Endothelial cell of umbilical vein (primary cell): ENCODE results near the gene ARF1. TPM values are rescaled to one million over a fixed set of nuclear protein-coding genes. Genes with fewer than 3 reads are reported as not detected.

Experiments
- BruUV-seq: library from RNA; stranded (reverse); fragments of 400-500 nt; replicated peaks from 2 replicates; lab custom pipeline; 2021; lab: Mats Ljungman, UMichigan
- CTCF ChIA-PET: fragments of 300-600, 350-600 bp; sonication (Branson Sonifier 250); formaldehyde crosslinking; loops from one replicate; lab custom pipeline; 2021; ENCODE audit warnings: antibody characterized with exemption, inconsistent platforms; lab: Charles Lee
- POLR2A ChIA-PET: fragments of 300-600, 350-600 bp; sonication (Branson Sonifier 250); formaldehyde crosslinking; loops from one replicate; lab custom pipeline; 2021; ENCODE audit warnings: antibody characterized with exemption, inconsistent platforms; lab: Charles Lee
- DNase-seq: peaks from one replicate; pipeline ENCODE4 v3.0.0-alpha.2; 2011; ENCODE audit warnings: low read depth, low spot score
- FAIRE-seq: peaks from 2 replicates; lab custom pipeline; 2011; peaks lifted over from hg19 to GRCh38; lab: Jason Lieb, UNC
- H2AFZ ChIP-seq: 2 replicates; pipeline ENCODE4 v1.6.0; 2012; ENCODE audit warnings: low read depth, low read length, control low read depth, inconsistent platforms
- H3K27ac ChIP-seq: 2 replicates; pipeline ENCODE4 v1.5.1; 2011; ENCODE audit warnings: low read depth, mild to moderate bottlenecking, control low read depth, low read length, moderate library complexity; ENCODE audit not compliant: insufficient read depth
- H3K27me3 ChIP-seq, 2 experiments: 2 replicates each; pipeline versions ENCODE4 v1.6.0 to v1.6.1; 2011; ENCODE audit warnings: low read length in 2 of 2, mixed read lengths in 1 of 2; ENCODE audit not compliant: control insufficient read depth in 2 of 2, insufficient read depth in 2 of 2
- H3K36me3 ChIP-seq, 2 experiments: 2 replicates in 1 of 2; 3 replicates in 1 of 2; pipeline ENCODE4 v1.5.1; 2011; ENCODE audit warnings: low read length in 2 of 2, mild to moderate bottlenecking in 1 of 2, moderate library complexity in 1 of 2; ENCODE audit not compliant: control insufficient read depth in 2 of 2, insufficient read depth in 2 of 2; ENCODE audit errors: extremely low read depth in 1 of 2
- H3K4me1 ChIP-seq: 3 replicates; pipeline ENCODE4 v1.5.1; 2011; ENCODE audit warnings: mild to moderate bottlenecking, low read length; ENCODE audit not compliant: control insufficient read depth, insufficient read depth; ENCODE audit errors: extremely low read depth
- H3K4me2 ChIP-seq: 2 replicates; pipeline ENCODE4 v1.6.1; 2011; ENCODE audit warnings: low read length, control low read depth, mixed read lengths; ENCODE audit not compliant: insufficient read depth
- H3K4me3 ChIP-seq, 3 experiments: fragments of 200-600 bp in 1 of 3; sonication (generic), shearing (Covaris generic) in 1 of 3; replicated peaks in 1 of 3; 2 replicates each; pipeline ENCODE4 v1.5.1; 2011 to 2016; ENCODE audit warnings: control low read depth in 3 of 3, low read length in 3 of 3, mild to moderate bottlenecking in 2 of 3, inconsistent platforms in 1 of 3, low read depth in 1 of 3, moderate library complexity in 1 of 3; ENCODE audit not compliant: insufficient read depth in 1 of 3
- H3K79me2 ChIP-seq: 2 replicates; pipeline ENCODE4 v1.6.0; 2012; ENCODE audit warnings: low read length, inconsistent platforms; ENCODE audit not compliant: control insufficient read depth, insufficient read depth
- H3K9ac ChIP-seq: replicated peaks from 2 replicates; pipeline ENCODE3; 2011; ENCODE audit warnings: low read length, control low read depth; ENCODE audit not compliant: insufficient read depth; ENCODE audit errors: extremely low read depth
- H3K9me1 ChIP-seq: replicated peaks from 3 replicates; pipeline ENCODE4 v1.6.0; 2011; ENCODE audit warnings: mild to moderate bottlenecking, low read length; ENCODE audit not compliant: control insufficient read depth, insufficient read depth; ENCODE audit errors: extremely low read depth
- H3K9me3 ChIP-seq: replicated peaks from 2 replicates; pipeline ENCODE4 v1.5.1; 2012; ENCODE audit warnings: low read length, inconsistent platforms; ENCODE audit not compliant: control insufficient read depth, insufficient read depth
- H4K20me1 ChIP-seq: replicated peaks from 2 replicates; pipeline ENCODE3; 2011; ENCODE audit warnings: mild to moderate bottlenecking, low read length; ENCODE audit not compliant: control insufficient read depth, insufficient read depth; ENCODE audit errors: extremely low read depth
- EZH2 ChIP-seq: IDR thresholded peaks from 2 replicates; pipeline ENCODE4 v1.6.1; 2012; ENCODE audit warnings: borderline replicate concordance, low read depth, mild to moderate bottlenecking, moderate library complexity, low read length, inconsistent platforms; ENCODE audit not compliant: severe bottlenecking
- POLR2A ChIP-seq: IDR thresholded peaks from 2 replicates; pipeline ENCODE4 v1.6.1; 2012; ENCODE audit warnings: low read depth, mild to moderate bottlenecking, control low read depth, low read length
- POLR2AphosphoS5 ChIP-seq: IDR thresholded peaks from 2 replicates; pipeline ENCODE4 v1.6.1; 2012; ENCODE audit warnings: low read depth, mild to moderate bottlenecking, control low read depth, low read length, moderate library complexity; ENCODE audit not compliant: insufficient read depth
- dilution Hi-C: fragments of 300-500 bp; cut with MboI; formaldehyde crosslinking; loops from one replicate; pipeline ENCODE4 v1.15.0; 2019; ENCODE audit warnings: low sequenced_read_pairs; ENCODE audit not compliant: extremely low pct_ligation_motif_present
- intact Hi-C: fragments of 100-400 bp; cut with micrococcal nuclease; formaldehyde crosslinking; loops from one replicate; pipeline ENCODE4 v1.10.0; 2022
- polyA plus RNA-seq, 4 experiments: library from polyadenylated mRNA; depleted of rRNA in 3 of 4; stranded (reverse) in 3 of 4; unstranded in 1 of 4; fragments of >200 nt; gene quantifications; 2 replicates each; pipeline versions ENCODE4 v1.2.1 to v1.2.3, GENCODE V29; 2011 to 2012; ENCODE audit warnings: missing spikeins in 1 of 4
- total RNA-seq: library from RNA; stranded (reverse); gene quantifications from 2 replicates; pipeline ENCODE4 v1.2.3, GENCODE V29; 2021
- TF ChIP-seq, protein P1 (sequence below): IDR thresholded peaks from 2 replicates; pipeline ENCODE4 v1.6.1; 2011; ENCODE audit not compliant: insufficient read depth, insufficient read length

ARF1 gene
- total and polyA plus RNA-seq, 2 donors (not counting 3 experiments of a cell fraction or from before 2014, with no cell fraction given), result 499 to 844 TPM

DNA sequence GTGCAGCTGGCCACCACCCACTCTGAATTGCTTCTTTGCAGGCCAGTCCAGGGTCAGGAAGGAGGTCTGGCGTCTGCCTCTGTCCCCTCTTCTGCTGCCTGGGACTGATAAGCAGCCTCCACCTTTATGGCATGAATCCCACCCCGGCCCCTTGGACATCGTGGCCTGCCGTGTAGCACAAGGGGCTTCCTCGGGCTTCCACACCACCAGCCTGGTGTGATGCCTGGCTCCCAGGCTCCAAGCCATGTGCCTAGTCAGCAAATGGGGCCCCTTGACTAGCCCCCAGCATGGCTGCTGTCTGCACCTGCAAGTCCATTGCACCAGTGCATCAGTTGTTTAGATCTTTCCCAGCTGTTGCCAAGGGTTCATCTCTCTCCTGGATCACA lies 9.9 kb upstream of the ARF1 start:
- peak; percentile 14 for TF ChIP-seq POLR2AphosphoS5
- TF ChIP-seq, protein P1, sequence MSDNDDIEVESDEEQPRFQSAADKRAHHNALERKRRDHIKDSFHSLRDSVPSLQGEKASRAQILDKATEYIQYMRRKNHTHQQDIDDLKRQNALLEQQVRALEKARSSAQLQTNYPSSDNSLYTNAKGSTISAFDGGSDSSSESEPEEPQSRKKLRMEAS, result no peak
- H3K36me3 ChIP-seq, result no peaks in the 10 kb centered on the region
- intact Hi-C loops, result loop anchor here (5.0 kb wide), 2 partner anchors 75 to 310 kb away; no protein-coding TSS in a partner anchor
- no peak overlapping the region for H3K4me2 ChIP-seq
- dilution Hi-C loops, result no loop called here
- DNase-seq (no peak), FAIRE-seq (no peak)
- no peaks in the 10 kb centered on the region for H4K20me1 ChIP-seq
- BruUV-seq, result no TSS peak
- no peak overlapping the region for H3K4me3 ChIP-seq
- H3K9me1 ChIP-seq, result no peaks in the 10 kb centered on the region
- H2AFZ ChIP-seq, result no peak overlapping the region
- POLR2A ChIA-PET, result no interaction called here
- H3K79me2 ChIP-seq, result no peaks in the 10 kb centered on the region
- H3K4me1 ChIP-seq, result no peaks in the 10 kb centered on the region
- CTCF ChIA-PET, result no interaction called here
- H3K27me3 ChIP-seq, result peaks cover 0 to 5% of the 10 kb centered on the region in 2 experiments
- no peak overlapping the region for H3K27ac ChIP-seq
- no peak overlapping the region for H3K9ac ChIP-seq
- no peaks in the 10 kb centered on the region for H3K9me3 ChIP-seq

DNA sequence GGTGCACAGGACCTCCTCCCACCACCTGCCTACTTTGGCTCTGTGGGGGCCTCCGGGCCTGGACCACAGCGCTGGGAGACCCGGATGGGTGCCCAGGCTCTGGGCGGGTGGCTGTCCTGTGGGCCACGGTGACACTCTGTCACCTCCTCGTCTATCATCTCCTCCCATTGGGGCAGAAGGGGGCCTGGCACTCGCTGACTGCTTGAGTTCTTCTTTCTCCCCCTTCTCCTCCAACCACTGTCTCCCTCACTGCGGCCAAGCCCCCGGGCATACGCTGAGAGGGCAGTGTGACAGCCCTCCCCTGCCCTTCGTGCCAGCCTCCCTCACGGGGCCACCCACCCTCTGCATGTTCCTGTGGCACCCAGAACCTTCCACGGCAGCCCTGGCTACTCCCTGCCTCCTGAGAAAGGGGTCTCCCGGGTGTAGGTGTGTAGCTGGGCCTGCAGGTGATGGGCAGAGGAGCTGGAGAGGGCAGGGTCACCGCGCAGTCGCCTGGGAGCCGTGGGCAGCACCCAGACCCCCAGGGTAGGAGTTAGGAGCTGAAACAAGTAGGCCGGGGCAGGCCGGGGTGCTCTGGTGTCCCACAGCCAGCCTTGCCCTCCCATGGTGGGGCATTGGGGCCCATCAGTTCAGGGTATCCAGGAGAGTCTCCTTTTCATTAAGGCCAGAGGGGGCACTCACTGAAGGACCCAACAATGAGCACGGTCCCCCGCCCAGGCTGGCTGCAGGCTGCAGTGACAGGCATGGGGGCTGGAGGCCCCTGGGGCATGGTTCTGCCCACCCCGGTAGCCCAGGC lies 9.2 kb upstream of the ARF1 start:
- Histone ChIP-seq H3K27ac (no peak overlapping the region), H3K27me3 (peaks cover 0 to 3% of the 10 kb centered on the region in 2 experiments), H3K4me1 (no peaks in the 10 kb centered on the region), H3K4me2 (no peak overlapping the region), H4K20me1 (no peaks in the 10 kb centered on the region), H3K36me3 (no peaks in the 10 kb centered on the region), H3K79me2 (no peaks in the 10 kb centered on the region), H3K9ac (no peak overlapping the region), H3K9me3 (no peaks in the 10 kb centered on the region), H2AFZ (no peak overlapping the region), H3K4me3 (no peak overlapping the region), H3K9me1 (no peaks in the 10 kb centered on the region)
- FAIRE-seq (no peak), DNase-seq (no peak)
- BruUV-seq, result no TSS peak
- intact Hi-C loops (loop anchor here (5.0 kb wide), 2 partner anchors 76 to 311 kb away; no protein-coding TSS in a partner anchor), dilution Hi-C loops (no loop called here)
- TF ChIP-seq EZH2, result no peak
- TF ChIP-seq POLR2A, result no peak
- ChIA-PET POLR2A (no interaction called here), CTCF (interaction anchor here (0.9 to 1.7 kb wide), 5 partner anchors 9 to 313 kb away, joined by 3 to 24 read pairs (median 4); partner anchors contain the start of gene ARF1)
